ENCODE measurements around the gene SNF8. TPM values are rescaled to one million over a fixed set of nuclear protein-coding genes. Genes with fewer than 3 reads are reported as not detected.

The SNF8 gene
- total RNA-seq, 3 donors from 2014 or later (not counting 1 experiment from before 2014, with no cell fraction given), result 76.9 to 86.0 (median 78.3) TPM

DNA sequence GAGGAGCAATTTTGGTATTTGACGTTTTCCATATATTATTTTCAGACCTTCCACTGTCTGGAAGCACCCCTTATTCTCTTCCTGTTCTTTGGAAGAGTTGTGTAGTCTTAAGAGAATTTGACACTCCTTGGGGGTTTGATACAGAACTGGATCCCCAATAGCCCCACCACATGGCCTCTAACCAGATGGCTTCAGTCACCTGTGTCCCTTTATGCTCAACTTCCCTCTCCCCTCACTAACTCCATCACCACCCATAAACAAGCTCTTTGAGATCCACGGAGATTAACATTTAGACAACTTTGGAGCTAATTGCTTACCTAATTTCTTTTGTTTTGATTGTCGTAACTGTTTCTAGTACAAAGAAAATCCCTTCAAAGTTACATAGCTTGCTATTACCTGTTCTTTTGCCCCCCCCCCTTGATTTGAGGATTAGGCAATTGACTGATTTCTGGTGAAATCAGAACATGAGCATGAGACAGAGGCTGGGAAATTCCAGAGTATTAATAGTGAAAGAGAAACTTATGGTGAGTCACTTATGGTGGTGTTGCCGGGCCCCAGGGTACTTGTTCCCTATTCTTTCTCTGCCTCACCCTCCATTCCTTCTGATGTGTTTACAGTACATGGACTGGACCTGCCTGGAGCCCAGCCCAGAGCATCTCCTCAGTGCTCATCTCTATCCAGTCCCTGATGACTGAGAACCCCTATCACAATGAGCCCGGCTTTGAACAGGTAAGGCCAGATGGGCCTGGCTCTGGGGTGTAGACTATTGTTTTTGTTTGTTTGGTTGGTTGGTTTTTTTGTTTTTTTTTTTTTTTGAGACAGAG, 29.0 kb downstream of the SNF8 start:
- Mint-ChIP-seq H3K9me3 (no peaks in the 10 kb centered on the region), H3K4me1 (peaks cover 46 to 48% of the 10 kb centered on the region in 2 donors), H3K4me3 (no peak overlapping the region), H3K27ac (peak overlapping the region; percentile 86 to 91), H3K27me3 (ENCODE audit: low read depth in 2 of 2) (no peaks in the 10 kb centered on the region), H3K36me3 (peaks cover 9% of the 10 kb centered on the region)
- ATAC-seq (peak; percentile 81 to 90 (median 87)), DNase-seq (peak in 1 of 2 donors; percentile 70)
- Histone ChIP-seq H3K9me3 (ENCODE audit: control insufficient read depth, insufficient read depth, low read length) (no peaks in the 10 kb centered on the region), H3K27ac (ENCODE audit: low read length) (peak overlapping the region; percentile 77), H3K4me3 (ENCODE audit: low read length) (no peak overlapping the region), H3K4me1 (ENCODE audit: control insufficient read depth, insufficient read depth, low read length) (peaks cover 11% of the 10 kb centered on the region), H3K36me3 (ENCODE audit: control insufficient read depth, insufficient read depth, low read length) (peaks cover 57% of the 10 kb centered on the region), H3K27me3 (ENCODE audit: control insufficient read depth, insufficient read depth, low read length) (no peaks in the 10 kb centered on the region)
- TF ChIP-seq, protein P1, sequence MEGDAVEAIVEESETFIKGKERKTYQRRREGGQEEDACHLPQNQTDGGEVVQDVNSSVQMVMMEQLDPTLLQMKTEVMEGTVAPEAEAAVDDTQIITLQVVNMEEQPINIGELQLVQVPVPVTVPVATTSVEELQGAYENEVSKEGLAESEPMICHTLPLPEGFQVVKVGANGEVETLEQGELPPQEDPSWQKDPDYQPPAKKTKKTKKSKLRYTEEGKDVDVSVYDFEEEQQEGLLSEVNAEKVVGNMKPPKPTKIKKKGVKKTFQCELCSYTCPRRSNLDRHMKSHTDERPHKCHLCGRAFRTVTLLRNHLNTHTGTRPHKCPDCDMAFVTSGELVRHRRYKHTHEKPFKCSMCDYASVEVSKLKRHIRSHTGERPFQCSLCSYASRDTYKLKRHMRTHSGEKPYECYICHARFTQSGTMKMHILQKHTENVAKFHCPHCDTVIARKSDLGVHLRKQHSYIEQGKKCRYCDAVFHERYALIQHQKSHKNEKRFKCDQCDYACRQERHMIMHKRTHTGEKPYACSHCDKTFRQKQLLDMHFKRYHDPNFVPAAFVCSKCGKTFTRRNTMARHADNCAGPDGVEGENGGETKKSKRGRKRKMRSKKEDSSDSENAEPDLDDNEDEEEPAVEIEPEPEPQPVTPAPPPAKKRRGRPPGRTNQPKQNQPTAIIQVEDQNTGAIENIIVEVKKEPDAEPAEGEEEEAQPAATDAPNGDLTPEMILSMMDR (IDR thresholded peaks at IDR 0.05), result no peak
- intact Hi-C loops (cut with micrococcal nuclease), result no loop called here
- 41% methylated on average over 2 of the region's 5 CpGs for WGBS (ENCODE audit: insufficient coverage)

GRCh38 chr17:48912476-48912875, 32.2 kb downstream of the SNF8 start:
- H3K36me3 Mint-ChIP-seq, result peaks cover 8% of the 10 kb centered on the region
- Histone ChIP-seq H3K9me3 (ENCODE audit: control insufficient read depth, insufficient read depth, low read length) (no peaks in the 10 kb centered on the region), H3K27ac (ENCODE audit: low read length) (no peak overlapping the region), H3K4me3 (ENCODE audit: low read length) (no peak overlapping the region), H3K4me1 (ENCODE audit: control insufficient read depth, insufficient read depth, low read length) (peaks cover 32% of the 10 kb centered on the region), H3K27me3 (ENCODE audit: control insufficient read depth, insufficient read depth, low read length) (no peaks in the 10 kb centered on the region), H3K36me3 (ENCODE audit: control insufficient read depth, insufficient read depth, low read length) (peaks cover 29% of the 10 kb centered on the region)
- no peak for DNase-seq
- TF ChIP-seq, protein P1 (IDR thresholded peaks at IDR 0.05), result no peak
- peak overlapping the region; percentile 86 to 98 for H3K27ac Mint-ChIP-seq
- WGBS (ENCODE audit: insufficient coverage), result 92% methylated on average over 2 of the region's 2 CpGs
- no peak for ATAC-seq
- no peaks in the 10 kb centered on the region for H3K9me3 Mint-ChIP-seq
- no peak overlapping the region for H3K4me3 Mint-ChIP-seq
- intact Hi-C loops (cut with micrococcal nuclease), result no loop called here
- H3K27me3 Mint-ChIP-seq (ENCODE audit: low read depth in 2 of 2), result no peaks in the 10 kb centered on the region
- H3K4me1 Mint-ChIP-seq, result peaks cover 71 to 72% of the 10 kb centered on the region in 2 donors

DNA sequence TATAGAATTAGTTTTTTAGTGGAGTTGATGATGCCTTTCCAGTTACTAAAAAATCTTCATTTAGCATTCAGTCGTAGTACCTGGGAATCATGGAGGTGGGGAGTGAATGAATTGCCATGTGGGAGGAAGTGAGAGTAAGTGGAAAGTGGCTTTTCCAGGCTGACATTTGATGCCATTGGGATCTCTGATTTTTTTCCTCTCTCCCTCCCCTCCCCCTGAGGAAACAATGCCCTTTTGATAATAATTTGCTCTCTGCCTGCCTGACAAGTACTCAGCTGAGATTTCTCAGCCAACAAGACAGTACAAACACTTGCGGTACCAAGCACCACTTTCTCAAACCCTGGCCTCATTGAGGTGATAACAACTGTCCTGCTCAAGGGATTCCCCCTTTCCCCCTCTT, 34.3 kb downstream of the SNF8 start:
- TF ChIP-seq, protein P1 (IDR thresholded peaks at IDR 0.05), result no peak
- H3K36me3 ChIP-seq (ENCODE audit: control insufficient read depth, insufficient read depth, low read length), result peaks cover 19% of the 10 kb centered on the region
- ATAC-seq, result no peak
- no peak overlapping the region for H3K4me3 ChIP-seq (ENCODE audit: low read length)
- Mint-ChIP-seq H3K27me3 (ENCODE audit: low read depth in 2 of 2) (no peaks in the 10 kb centered on the region), H3K4me3 (peak overlapping the region; percentile 88), H3K9me3 (no peaks in the 10 kb centered on the region), H3K4me1 (peaks cover 63 to 64% of the 10 kb centered on the region in 2 donors), H3K36me3 (peaks cover 8% of the 10 kb centered on the region), H3K27ac (peak overlapping the region; percentile 86 to 98)
- WGBS (ENCODE audit: insufficient coverage), result 57% methylated on average over 1 of the region's 2 CpGs
- no peak for DNase-seq
- peaks cover 27% of the 10 kb centered on the region for H3K4me1 ChIP-seq (ENCODE audit: control insufficient read depth, insufficient read depth, low read length)
- no peaks in the 10 kb centered on the region for H3K27me3 ChIP-seq (ENCODE audit: control insufficient read depth, insufficient read depth, low read length)
- no peaks in the 10 kb centered on the region for H3K9me3 ChIP-seq (ENCODE audit: control insufficient read depth, insufficient read depth, low read length)
- H3K27ac ChIP-seq (ENCODE audit: low read length), result no peak overlapping the region
- intact Hi-C loops (cut with micrococcal nuclease), result no loop called here
